ENCODE measurements around the gene FUT7. TPM values are rescaled to one million over a fixed set of nuclear protein-coding genes. Genes with fewer than 3 reads are reported as not detected.

Gene FUT7
- total and polyA plus RNA-seq, 8 donors, result 0.12 to 0.19 (median 0.18) TPM; not detected in 5

DNA sequence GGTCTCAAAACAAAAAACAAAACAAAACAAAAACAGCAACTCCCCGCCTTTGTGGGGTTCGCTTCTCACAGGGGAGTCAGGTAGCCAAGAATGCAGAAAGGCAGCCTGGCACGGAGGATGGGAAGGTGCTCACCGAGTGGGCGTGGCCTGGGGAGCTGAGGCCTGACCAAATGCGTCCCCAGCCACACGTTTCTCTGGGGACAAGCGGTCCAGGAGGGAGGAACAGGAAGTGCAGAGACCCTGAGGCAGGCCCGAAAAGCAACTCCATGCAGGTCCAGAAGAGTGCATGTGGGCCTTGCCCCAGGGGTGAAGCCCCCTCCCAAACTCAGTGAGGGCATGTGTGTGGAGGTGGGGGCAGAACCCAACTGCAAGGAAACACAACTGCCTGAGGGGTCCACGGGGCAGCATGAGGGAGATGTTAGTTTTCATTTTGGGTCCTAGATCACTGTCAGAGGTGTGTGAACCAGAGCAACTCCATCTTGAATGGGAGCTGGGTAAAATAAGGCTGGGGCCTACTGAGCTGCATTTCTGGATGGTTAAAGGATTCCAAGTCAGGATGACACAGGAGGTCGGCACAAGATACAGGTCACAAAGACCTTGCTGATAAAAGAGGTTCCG is 42.9 kb upstream of the FUT7 start:
- FAIRE-seq (no peak), ATAC-seq (no peak), DNase-seq (no peak)
- Histone ChIP-seq H3K4me1 (peaks cover 0 to 16% (median 9%) of the 10 kb centered on the region in 3 donors), H3K27me3 (no peaks in the 10 kb centered on the region), H3K27ac (no peak overlapping the region), H3K36me3 (no peaks in the 10 kb centered on the region), H3K4me3 (no peak overlapping the region), H3K9me3 (no peaks in the 10 kb centered on the region)
- TF ChIP-seq, protein P1, sequence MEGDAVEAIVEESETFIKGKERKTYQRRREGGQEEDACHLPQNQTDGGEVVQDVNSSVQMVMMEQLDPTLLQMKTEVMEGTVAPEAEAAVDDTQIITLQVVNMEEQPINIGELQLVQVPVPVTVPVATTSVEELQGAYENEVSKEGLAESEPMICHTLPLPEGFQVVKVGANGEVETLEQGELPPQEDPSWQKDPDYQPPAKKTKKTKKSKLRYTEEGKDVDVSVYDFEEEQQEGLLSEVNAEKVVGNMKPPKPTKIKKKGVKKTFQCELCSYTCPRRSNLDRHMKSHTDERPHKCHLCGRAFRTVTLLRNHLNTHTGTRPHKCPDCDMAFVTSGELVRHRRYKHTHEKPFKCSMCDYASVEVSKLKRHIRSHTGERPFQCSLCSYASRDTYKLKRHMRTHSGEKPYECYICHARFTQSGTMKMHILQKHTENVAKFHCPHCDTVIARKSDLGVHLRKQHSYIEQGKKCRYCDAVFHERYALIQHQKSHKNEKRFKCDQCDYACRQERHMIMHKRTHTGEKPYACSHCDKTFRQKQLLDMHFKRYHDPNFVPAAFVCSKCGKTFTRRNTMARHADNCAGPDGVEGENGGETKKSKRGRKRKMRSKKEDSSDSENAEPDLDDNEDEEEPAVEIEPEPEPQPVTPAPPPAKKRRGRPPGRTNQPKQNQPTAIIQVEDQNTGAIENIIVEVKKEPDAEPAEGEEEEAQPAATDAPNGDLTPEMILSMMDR (IDR thresholded peaks at IDR 0.05), result no peak
- intact Hi-C loops (cut with DNase I), result no loop called here
- WGBS, 2 donors, result 83 to 89% methylated on average over 12 of the region's 12 CpGs

DNA sequence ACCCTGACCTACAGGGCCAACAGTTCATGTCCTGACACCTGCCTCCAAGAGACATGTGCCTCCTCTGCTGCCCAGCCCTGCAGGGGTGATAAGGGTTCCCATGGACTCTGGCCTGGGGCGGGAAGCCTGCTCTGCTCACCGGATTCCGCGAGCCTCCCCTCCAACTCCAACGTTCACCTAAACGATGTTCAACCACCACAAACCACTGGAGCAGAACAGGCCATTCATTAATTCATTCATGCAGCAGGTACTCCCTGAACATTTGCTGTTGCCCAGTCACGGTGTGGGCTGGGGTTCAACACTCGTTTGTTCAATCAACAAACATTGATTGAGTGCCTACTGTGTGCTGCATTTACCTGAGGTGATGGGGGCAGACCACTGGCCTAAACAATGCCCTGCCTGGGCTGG is 42.1 kb upstream of the FUT7 start:
- Histone ChIP-seq H3K27me3 (no peaks in the 10 kb centered on the region), H3K27ac (no peak overlapping the region), H3K36me3 (no peaks in the 10 kb centered on the region), H3K4me3 (no peak overlapping the region), H3K4me1 (peaks cover 0 to 21% (median 13%) of the 10 kb centered on the region in 3 donors), H3K9me3 (no peaks in the 10 kb centered on the region)
- intact Hi-C loops (cut with DNase I), result no loop called here
- TF ChIP-seq, protein P1 (IDR thresholded peaks at IDR 0.05), result no peak
- DNase-seq (peak in 1 of 6 donors; percentile 15), FAIRE-seq (no peak), ATAC-seq (no peak)
- 70 to 72% methylated on average over 8 of the region's 8 CpGs for WGBS, 2 donors

DNA sequence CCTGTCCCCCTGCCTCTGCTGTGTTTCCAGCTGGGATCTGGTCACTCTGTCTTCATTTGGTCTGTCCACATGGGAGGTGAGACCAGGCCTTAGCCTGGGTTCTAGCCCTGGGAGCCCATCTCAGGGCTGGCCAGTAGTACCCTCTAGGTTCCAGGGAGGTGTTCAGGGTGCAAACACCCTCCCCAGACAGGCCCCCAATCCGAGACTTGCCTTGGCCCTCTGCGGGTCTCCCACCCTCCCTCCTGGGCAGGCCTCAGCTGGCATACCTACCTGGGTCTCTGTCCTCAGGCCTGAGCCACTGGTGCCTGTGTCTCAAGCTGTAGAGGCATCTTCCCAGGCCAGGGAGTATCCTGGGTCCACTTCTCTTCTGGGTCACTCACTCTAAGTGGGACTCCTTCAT is 39.4 kb upstream of the FUT7 start:
- Histone ChIP-seq H3K27ac (peak overlapping the region in 3 of 4 donors; percentile 73 to 86 (median 84)), H3K27me3 (no peaks in the 10 kb centered on the region), H3K4me1 (peaks cover 0 to 13% (median 13%) of the 10 kb centered on the region in 3 donors), H3K36me3 (no peaks in the 10 kb centered on the region), H3K4me3 (peak overlapping the region in 2 of 4 donors; percentile 30 to 49), H3K9me3 (no peaks in the 10 kb centered on the region)
- TF ChIP-seq, protein P1 (IDR thresholded peaks at IDR 0.05), result no peak
- 76 to 82% methylated on average over 2 of the region's 2 CpGs for WGBS, 2 donors
- intact Hi-C loops (cut with DNase I), result no loop called here
- ATAC-seq, result no peak
- DNase-seq, result peak in 2 of 6 donors; percentile 25 to 74
- FAIRE-seq, result no peak

DNA sequence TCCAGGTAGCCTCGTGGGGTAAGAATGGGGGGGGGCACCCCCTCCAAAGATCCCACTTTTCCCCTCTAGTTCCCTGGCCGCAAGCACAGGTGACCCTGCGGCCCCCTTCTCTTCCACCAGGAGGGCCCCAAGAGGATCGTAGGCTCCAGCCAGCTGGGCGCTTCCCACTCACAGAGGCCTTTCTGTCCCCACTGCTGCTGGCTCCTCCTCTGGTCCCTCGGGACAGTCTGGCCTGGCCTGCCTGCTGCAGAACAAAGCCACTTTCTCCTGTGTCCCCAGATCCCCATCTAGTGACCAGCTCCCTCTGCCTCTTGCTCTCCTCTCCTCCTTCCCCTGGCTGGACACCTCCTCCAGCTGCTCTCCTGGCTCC is 39.0 kb upstream of the FUT7 start:
- H3K27me3 ChIP-seq, result no peaks in the 10 kb centered on the region
- H3K9me3 ChIP-seq, result no peaks in the 10 kb centered on the region
- H3K27ac ChIP-seq, result peak overlapping the region; percentile 54 to 86 (median 78)
- H3K4me1 ChIP-seq, result peaks cover 0 to 13% (median 13%) of the 10 kb centered on the region in 3 donors
- DNase-seq (peak in 3 of 6 donors; percentile 54 to 83 (median 62)), FAIRE-seq (no peak), ATAC-seq (peak; percentile 50 to 61 (median 52))
- 5% methylated on average over 5 to 6 of the region's 6 CpGs for WGBS, 2 donors
- peak overlapping the region in 2 of 4 donors; percentile 30 to 49 for H3K4me3 ChIP-seq
- TF ChIP-seq, protein P1 (IDR thresholded peaks at IDR 0.05), result peak in 1 of 4 donors; percentile 11
- no peaks in the 10 kb centered on the region for H3K36me3 ChIP-seq
- intact Hi-C loops (cut with DNase I), result no loop called here

Measured in pancreas (tissue), 10 donors.